Measurements from ENCODE around the gene ABO.
"Not testable (repeated sequence)": the region's sequence is repeated elsewhere in the genome, so short reads cannot be mapped to it uniquely, and the experiment has no call there.

The ABO gene

GRCh38 chr9:133261753-133262120, 13.3 kb downstream of the ABO start:
- no peak for DNase-seq

- DNase-seq, result no peak
These were observed 13.8 kb downstream of the ABO start for GRCh38 chr9:133261103-133261752.

- no peak for DNase-seq
These were observed 14.5 kb downstream of the ABO start for GRCh38 chr9:133260334-133261102.

GRCh38 chr9:133258061-133259015, 16.7 kb downstream of the ABO start:
- no peak for DNase-seq

GRCh38 chr9:133257465-133257956, 17.5 kb downstream of the ABO start:
- peak; percentile 35 for DNase-seq

- peak; percentile 48 for DNase-seq
These were observed 18.3 kb downstream of the ABO start for GRCh38 chr9:133256686-133257091.

GRCh38 chr9:133256136-133256461, 18.9 kb downstream of the ABO start:
- DNase-seq, result peak; percentile 38

- peak; percentile 37 for DNase-seq
These were observed 19.4 kb downstream of the ABO start for GRCh38 chr9:133255371-133256135.

GRCh38 chr9:133254471-133254870, 20.5 kb downstream of the ABO start:
- no peak for DNase-seq

- no peak for DNase-seq
These were observed 21.7 kb downstream of the ABO start for GRCh38 chr9:133253268-133253667.

GRCh38 chr9:133252301-133253020, 22.5 kb downstream of the ABO start:
- DNase-seq, result no peak

- no peak for DNase-seq
These were observed 23.2 kb downstream of the ABO start for GRCh38 chr9:133251773-133252172.

- DNase-seq, result not testable (repeated sequence)
These were observed 23.8 kb downstream of the ABO start for GRCh38 chr9:133251221-133251620.

- DNase-seq, result no peak
These were observed 24.2 kb downstream of the ABO start for GRCh38 chr9:133250741-133251170.

- DNase-seq, result no peak
These were observed 25.7 kb downstream of the ABO start for GRCh38 chr9:133249337-133249736.

- DNase-seq, result no peak
These were observed 26.2 kb downstream of the ABO start for GRCh38 chr9:133248726-133249295.

GRCh38 chr9:133247632-133248031, 27.4 kb downstream of the ABO start:
- DNase-seq, result no peak

GRCh38 chr9:133246991-133247390, 28.0 kb downstream of the ABO start:
- no peak for DNase-seq

GRCh38 chr9:133246562-133246961, 28.4 kb downstream of the ABO start:
- DNase-seq, result no peak

- no peak for DNase-seq
These were observed 32.0 kb downstream of the ABO start for GRCh38 chr9:133242991-133243390.

GRCh38 chr9:133242241-133242640, 32.8 kb downstream of the ABO start:
- DNase-seq, result no peak
